DMS 273 (cell line): Measurements from ENCODE around the gene CIAO2A.

Experiments used
- DNase-seq: peaks from one replicate; lab custom pipeline; 2025; ENCODE audit not compliant: unreplicated experiment; lab: John Stamatoyannopoulos, UW

The CIAO2A gene

DNA sequence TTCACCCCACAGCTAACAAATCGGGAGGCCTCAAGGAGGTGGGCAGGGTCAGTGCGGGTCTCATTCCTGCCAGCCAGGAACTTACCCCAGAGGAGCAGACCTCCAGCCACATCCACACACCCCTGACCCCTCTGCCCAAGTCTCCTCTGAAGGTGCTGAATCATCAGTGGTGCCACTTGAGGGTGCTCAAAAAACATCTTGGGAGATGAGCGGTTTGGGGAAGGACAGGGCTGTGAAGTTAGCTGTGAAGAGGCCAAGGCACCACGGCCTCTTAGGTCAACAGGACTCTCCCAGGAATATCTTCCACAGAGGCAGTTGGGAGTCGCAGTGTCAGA lies 48.6 kb downstream of the CIAO2A start:
- DNase-seq: no peak

DNA sequence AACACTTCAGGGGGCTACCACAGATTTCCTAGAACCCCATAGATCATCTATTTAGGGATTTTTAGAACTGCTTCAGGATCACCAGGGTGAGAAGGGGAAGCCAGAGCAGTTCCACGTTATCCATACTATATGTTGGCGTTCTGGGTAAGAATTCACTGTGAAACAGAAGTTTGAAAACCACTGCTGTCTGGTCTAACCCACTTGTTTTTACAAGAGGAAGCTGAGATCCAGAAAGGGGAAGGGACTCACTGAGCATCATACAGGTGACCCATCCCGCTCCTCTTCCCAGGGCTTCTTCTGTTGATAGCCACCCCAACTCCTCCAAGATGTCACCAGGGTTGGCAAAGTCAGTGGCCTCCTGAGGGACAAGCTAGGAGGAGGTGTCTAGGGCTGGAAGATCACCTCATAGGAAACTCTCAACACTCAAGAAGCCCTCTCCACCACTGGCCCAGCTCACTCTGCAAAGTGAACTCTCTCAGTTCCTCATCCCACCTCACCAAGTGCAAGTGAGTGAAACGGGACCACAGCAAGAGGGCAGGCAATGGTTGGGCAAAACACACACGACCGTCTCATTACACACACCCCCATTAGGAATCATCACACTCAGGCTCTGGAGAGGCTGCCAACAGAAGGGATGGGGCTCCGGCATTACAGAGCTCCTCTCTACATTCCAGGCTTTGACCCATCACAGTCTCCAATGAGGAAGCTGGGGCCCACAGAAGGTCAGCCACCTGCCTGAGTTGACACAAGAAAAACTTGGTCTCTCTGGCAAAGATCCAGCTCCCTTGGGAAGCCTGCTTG lies 49.1 kb downstream of the CIAO2A start:
- DNase-seq: peak; percentile 5

DNA sequence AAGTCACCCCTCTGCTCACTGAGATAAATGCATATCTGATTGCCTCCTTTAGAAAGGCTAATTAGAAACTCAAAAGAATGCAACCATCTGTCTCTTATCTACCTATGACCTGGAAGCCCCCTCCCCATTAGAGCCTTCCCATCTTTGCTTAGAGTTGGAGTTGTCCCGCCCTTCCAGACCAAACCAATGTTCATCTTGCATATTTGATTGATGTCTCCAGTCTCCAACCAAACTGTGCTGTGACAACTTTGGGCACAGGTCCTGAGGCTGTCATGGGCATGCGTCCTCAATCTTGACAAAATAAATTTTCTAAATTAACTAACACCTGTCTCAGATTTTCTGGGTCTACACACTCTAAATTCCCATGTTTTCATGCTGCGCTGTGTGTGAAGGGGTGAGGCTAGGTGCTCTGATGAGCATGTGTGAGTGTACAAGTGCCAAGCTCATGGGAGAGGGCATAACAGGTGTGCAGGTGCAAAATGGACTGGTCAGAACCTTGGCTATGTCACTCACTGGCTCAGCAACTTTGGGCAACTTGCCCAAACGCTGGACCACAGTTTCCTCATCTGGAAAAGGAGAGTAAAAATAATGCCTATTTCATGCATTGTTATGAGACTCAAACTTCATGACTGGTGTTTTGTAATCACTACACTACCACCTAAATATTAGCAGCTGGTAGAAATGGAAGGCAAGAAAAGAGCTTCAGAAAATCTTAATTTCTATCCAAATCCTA lies 54.6 kb downstream of the CIAO2A start:
- no peak for DNase-seq

DNA sequence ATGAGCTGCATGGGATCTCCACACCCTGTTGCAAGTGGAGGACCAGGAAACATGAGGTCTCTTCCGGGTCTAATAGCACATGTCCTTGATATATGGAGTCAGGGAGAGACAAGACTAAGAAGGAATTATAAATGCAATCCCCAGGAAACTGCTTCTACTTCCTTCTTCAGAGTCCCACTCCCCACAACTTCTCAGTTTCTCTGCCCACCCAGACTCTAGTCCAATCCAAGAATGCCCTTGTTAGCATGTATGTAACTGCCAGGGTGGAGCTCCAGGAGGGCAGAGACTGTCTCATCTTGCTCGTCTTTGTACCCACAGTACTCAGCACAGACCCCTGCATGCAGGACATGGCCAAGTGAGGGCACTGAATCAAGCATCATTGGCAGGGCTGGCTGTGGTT lies 55.7 kb downstream of the CIAO2A start:
- no peak for DNase-seq

DNA sequence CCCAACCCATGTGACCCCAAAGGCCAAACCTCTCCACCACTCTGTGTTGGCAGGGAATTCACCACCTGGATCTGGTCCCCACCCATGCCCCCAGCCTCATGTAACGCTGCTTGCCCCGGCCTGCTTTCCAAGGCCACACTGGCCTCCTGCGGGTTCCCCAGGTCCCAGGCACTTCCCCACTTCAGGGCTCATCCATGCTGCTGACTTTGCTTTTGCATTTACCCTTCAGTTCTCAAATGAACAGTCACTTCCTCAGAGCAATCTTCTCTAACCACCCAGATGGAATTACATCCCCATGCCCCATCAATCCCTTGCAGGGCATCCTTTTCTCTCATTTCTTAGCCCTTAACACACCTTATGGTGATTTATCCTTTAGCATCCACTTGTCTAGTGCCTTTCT lies 56.5 kb downstream of the CIAO2A start:
- DNase-seq: no peak

DNA sequence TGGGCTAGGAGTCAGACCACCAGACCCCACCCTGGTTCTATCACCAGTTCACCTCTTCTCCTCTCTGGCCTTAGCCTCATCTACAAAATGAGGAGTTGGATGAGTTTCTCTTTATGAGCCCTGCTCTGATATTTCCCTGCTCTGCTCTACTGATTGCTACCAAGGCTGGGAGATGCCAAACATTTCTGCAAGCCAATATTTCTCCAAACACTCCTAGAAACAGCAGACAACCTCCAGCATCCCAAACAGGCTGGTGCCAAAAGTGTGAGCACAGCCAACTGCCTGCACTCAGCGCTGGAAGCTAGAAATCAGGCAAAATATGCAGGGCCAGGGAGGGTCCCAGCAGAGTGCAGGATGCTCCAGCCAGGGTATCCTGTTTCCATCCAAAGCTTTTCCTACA lies 58.1 kb downstream of the CIAO2A start:
- DNase-seq: no peak

DNA sequence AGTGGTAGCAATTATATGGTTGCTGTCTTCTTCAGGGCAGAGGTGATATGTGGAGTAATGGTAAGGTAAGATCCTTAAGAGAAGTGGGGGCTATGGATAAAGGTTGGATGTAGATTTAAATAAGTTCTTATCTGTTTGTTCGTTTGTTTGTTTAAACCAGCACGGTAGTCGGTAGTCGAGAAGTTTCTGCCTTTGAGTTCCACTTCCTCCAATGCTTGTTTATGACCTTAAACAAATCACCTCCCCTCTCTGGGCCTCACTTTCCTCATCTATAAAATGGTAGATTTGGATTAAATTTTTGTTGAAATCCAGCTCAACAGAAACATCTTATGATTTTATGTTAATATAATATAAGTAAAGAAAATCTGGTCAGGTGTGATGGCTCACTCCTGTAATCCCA lies 59.1 kb downstream of the CIAO2A start:
- DNase-seq: no peak

DNA sequence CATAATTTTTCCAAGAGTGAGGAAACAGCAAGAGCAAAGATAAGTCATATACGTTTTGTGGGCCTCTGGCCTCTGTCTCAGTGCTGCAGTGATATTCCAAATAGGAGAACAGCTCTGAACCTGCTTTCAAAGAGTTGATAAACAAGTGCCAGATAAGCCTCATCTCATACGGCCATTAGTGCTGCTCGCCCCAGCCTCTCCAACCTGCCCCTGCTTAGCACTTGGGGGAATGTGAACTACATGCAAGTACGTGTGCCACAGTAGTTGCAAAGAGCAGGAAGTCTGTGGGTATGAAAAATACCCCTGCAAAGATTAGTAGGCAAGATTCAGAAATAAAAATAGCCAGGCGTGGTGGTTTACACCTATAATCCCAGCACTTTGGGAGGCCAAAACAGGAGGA lies 61.3 kb downstream of the CIAO2A start:
- DNase-seq: no peak

DNA sequence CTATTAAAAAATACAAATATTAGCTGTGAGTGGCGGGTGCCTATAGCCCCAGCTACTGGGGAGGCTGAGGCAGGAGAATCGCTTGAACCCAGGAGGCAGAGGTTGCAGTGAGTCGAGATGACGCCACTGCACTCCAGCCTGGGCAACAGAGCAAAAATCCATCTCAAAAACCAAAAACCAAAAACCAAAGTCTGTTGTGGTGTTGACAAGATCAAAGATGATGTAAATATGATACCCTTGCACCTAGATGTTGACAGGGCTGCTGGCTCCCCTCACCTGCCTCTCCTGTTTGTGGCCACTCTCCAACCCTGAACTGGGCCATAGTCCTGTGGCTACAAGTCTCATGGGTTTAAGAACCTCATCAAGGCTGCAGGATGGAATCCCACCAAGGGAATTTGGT lies 63.5 kb downstream of the CIAO2A start:
- DNase-seq: no peak

DNA sequence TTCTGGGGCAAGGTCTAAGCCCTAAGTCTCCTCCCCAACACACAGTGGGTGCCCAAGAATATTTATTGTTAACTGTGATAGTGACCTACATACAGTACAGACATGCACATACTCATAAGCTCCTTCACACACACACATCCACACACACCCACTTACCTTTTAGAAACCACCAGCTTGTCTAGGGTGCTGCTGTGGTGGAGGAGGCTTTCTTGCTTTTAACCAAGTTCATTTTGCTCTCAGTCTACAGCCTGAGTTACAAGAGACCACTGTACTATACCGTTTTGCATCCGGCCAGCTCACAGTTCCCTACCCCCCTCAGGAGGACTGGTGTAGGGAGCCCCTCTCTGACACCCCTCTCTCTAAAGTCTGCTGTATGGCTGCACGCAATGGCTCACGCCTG lies 64.0 kb downstream of the CIAO2A start:
- no peak for DNase-seq

DNA sequence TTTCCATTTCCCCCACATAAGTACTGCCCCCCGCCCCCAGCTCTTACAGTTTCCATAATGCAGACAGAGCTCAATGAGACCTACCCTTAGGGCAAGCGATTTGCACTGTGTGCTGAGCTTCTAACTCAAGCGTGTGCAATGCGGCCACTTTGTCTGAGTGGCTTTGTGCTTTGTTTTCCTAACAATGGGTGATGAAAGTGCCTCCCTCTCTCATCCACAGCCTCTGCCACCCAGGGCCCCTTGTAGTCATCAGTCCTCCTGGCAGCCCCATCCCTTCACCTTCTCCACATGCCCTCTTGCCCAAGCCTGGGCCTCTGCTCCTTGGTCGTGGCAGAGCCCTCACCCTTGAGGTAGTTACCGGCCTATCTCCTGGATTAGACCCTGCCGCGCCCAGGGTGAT lies 64.5 kb downstream of the CIAO2A start:
- DNase-seq: no peak

DNA sequence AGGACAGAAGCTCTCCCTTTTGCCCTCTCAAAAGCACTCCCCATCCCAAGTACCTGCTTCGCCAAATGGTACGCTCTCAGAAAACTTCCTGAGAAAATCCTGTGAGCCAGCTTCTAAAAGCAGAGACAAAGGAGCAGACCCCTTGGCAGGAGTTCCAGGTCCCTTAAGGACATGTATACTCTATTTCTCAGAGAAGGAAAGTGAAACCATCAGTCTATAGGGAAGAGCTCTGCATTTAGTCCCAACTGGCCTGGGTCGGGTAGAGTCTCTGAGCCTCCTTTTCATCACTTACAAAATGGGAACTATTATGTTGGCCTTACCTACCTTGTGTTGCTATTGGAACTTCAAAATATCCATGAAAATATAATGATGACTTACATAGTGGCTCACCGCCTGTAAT lies 67.0 kb downstream of the CIAO2A start:
- no peak for DNase-seq

DNA sequence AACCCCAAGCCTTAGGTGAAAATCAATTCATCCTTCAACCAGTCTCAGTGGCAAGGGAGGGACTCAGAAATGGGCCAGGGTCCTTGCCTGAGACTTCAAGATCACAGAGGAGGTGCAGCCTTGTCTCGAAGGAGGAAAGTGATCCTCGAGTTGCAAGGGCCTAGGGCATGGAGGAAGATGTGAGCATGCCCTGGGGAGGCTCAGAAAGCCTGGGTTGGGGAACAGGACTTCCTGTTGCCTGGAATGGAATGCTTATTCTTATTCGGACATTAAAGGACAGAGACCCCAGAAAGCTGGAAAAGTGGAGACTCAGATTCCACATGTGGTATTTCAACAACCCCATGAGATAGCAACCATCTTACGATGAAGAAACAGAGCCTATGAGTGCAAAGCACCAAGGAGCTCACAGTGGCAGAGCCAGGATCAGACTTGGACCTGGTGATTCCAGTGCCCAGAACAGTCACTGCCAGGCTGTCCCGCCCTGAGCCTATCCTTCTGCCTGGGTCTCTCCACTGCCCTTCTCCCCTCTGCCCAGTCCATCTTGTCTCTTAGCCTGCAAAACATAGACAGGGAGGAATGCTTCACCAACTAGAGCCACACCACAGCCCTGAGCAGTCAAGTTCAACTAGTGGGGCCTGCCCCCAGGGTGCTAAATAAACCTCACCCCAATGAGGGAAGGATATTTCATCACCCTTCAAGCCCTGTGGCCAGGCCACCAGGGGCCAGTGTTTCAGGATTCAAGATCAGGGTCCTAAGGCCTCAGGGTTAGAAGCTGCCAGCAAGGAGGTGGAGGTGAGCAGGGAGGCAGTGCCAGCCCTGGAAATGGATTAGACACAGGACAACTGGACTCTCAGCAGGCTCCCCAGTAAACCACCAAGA lies 69.2 kb downstream of the CIAO2A start:
- DNase-seq: no peak

DNA sequence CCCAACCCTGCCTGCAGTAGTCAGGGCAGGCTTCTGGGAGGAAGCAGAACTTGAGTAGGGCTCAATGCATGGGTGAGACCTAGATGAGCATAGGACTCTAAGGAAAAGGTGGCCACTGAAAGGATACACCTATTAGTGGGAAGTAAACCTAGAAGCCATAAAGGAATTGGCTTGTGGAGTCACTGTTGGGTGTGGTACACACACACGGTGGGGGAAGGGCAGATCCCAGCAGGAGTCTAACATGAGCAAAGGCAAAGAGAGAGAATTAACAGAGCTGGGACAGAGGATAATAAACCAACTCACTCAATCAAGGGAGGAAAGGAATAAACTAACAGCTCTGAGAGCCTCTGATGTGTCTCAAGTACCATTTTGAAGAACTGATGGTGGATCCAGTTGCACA lies 70.4 kb downstream of the CIAO2A start:
- no peak for DNase-seq

DNA sequence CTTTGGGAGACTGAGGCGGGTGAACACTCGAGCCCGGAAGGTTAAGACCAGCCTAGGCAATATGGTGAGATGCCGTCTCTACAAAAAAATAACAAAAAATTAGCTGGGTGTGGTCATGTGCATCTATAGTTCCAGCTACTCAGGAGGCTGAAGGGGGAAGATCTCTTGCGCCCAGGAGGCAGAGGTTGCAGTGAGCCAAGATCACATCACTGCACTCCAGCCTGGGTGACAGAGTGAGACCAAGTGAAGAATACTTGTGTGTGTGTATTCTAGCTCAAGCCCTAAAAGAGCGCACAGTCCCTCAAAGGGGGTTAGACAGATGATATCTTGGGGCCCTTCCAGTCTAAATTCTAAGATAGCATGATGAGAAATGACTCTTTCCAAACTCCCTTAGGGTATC lies 71.1 kb downstream of the CIAO2A start:
- no peak for DNase-seq
